Measurements from ENCODE around the gene SCMH1. TPM values are rescaled to one million over a fixed set of nuclear protein-coding genes. Genes with fewer than 3 reads are reported as not detected.

Gene SCMH1
- 8.1 and 11.9 TPM in 2 replicates for total RNA-seq

GRCh38 chr1:41241749-41242341 is at the start of gene SCMH1:
Gene SCMH1 (minus strand): TSS chr1:41242306. CDS start chr1:41186133, 56,173 bp downstream.

DNA sequence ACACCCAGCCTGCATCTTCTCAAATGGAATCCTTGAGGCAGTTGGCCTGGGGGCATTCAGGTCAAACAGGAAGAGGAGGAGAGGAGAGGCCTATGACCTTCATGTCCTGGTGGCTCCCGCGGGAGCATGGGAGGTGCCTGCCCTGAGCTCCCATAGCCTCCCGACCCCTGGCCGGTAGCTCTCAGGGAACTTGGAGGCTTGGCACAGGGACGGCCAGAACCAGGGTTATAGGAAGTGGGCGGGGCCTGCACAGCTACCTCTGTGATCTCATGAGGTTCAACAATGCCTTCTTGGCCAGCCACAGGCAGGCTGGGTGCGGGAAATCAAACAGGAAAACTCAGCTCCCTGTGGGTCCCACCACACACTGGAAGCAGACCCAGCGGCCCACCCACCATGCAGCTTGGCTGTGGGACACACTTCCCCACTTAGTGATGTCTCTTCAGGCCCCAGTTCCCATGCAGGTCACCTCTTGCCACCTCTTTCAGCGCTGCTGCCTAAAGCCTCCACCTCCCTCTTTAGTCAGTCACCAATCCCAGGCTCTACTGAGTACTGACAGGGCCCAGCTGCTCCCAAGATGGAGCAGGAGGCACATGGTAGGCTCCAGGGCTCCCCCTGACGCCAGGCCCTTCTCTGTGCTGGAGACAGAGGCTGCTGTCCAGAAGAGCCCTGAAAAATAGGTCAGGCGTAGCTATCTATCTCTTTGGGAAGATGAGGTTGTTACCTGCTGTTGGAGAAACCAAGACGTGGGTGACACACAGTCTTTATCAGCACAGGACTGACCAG is 220.4 kb downstream of the SCMH1 start, which contains the start of gene SLFNL1:
Gene SLFNL1, minus strand, starts transcription at position 200 of the 783 bp plus-strand sequence. CDS start 1,065 bp downstream, outside the sequence.

GRCh38 chr1:40979241-40980067 is 262.7 kb downstream of the SCMH1 start, which contains the start of gene CTPS1:
Gene CTPS1 (plus strand): TSS chr1:40979696. CDS start chr1:40983291, 3,595 bp downstream.

Other genes starting within 250 kb of the SCMH1 start
- 0.46 TPM in 1 of 2 replicates, not detected in the other for gene SLFNL1, start 220.6 kb downstream of the SCMH1 start, total RNA-seq
- 0.30 and 0.32 TPM in 2 replicates for gene FOXO6, start 119.1 kb upstream of the SCMH1 start, total RNA-seq
- gene EDN2, start 242.4 kb upstream of the SCMH1 start, total RNA-seq = not detected in 2 replicates

All from epithelial cell of umbilical artery (primary cell).